Common myeloid progenitor, CD34-positive (primary cell): ENCODE data around the gene CNTNAP5.

ENCODE experiments used
- CTCF ChIA-PET: fragments of 350-600 bp; sonication (Branson Sonifier 250); formaldehyde crosslinking; loops from one replicate; lab custom pipeline; 2021; ENCODE audit warnings: antibody characterized with exemption; lab: Charles Lee
- POLR2A ChIA-PET: fragments of 350-600 bp; sonication (Branson Sonifier 250); formaldehyde crosslinking; loops from one replicate; lab custom pipeline; 2021; ENCODE audit warnings: antibody characterized with exemption; lab: Charles Lee
- DNase-seq, 3 donors: peaks; one replicate each; pipeline versions ENCODE4 v3.0.0 to v3.0.0-alpha.2; 2013
- H3K27ac ChIP-seq, 2 experiments: 1 replicate in 1 of 2; 2 replicates in 1 of 2; pipeline ENCODE4 v1.7.0; 2013; ENCODE audit warnings: inconsistent platforms in 2 of 2, low read length in 2 of 2, mild to moderate bottlenecking in 2 of 2, low read depth in 1 of 2, moderate library complexity in 1 of 2; ENCODE audit not compliant: severe bottlenecking in 2 of 2, insufficient read depth in 1 of 2, poor library complexity in 1 of 2
- H3K27me3 ChIP-seq, 5 experiments: replicated peaks in 2 of 5; 1 replicate in 3 of 5; 2 replicates in 2 of 5; pipeline versions ENCODE4 v1.6.1 to v1.7.0; 2013; ENCODE audit warnings: low read length in 4 of 5, mild to moderate bottlenecking in 2 of 5, moderate library complexity in 2 of 5, inconsistent platforms in 1 of 5; ENCODE audit not compliant: insufficient read depth in 5 of 5, control insufficient read depth in 4 of 5
- H3K36me3 ChIP-seq, 4 experiments: 1 replicate in 2 of 4; 2 replicates in 2 of 4; pipeline versions ENCODE4 v1.6.1 to v1.7.0; 2013; ENCODE audit warnings: low read length in 3 of 4, control low read depth in 1 of 4, mild to moderate bottlenecking in 1 of 4; ENCODE audit not compliant: control insufficient read depth in 4 of 4, insufficient read depth in 4 of 4
- H3K4me1 ChIP-seq, 4 experiments: 1 replicate in 3 of 4; 2 replicates in 1 of 4; pipeline versions ENCODE4 v1.6.1 to v1.7.1; 2013; ENCODE audit warnings: low read length in 3 of 4, mild to moderate bottlenecking in 3 of 4, control low read depth in 1 of 4, inconsistent platforms in 1 of 4, moderate library complexity in 1 of 4; ENCODE audit not compliant: control insufficient read depth in 4 of 4, insufficient read depth in 4 of 4; ENCODE audit errors: control extremely low read depth in 1 of 4
- H3K4me3 ChIP-seq, 7 experiments: 1 replicate in 4 of 7; 2 replicates in 3 of 7; pipeline versions ENCODE4 v1.5.1 to v1.7.0; 2013; ENCODE audit warnings: mild to moderate bottlenecking in 7 of 7, low read length in 6 of 7, moderate library complexity in 6 of 7, inconsistent platforms in 2 of 7, low read depth in 2 of 7, control low read depth in 1 of 7; ENCODE audit not compliant: insufficient read depth in 4 of 7, control insufficient read depth in 1 of 7; ENCODE audit errors: extremely low read depth in 1 of 7
- H3K9me3 ChIP-seq, 5 experiments: 1 replicate in 4 of 5; 2 replicates in 1 of 5; pipeline versions ENCODE4 v1.6.1 to v1.7.1; 2013; ENCODE audit warnings: low read length in 4 of 5, mild to moderate bottlenecking in 2 of 5, inconsistent platforms in 1 of 5, low read depth in 1 of 5, moderate library complexity in 1 of 5; ENCODE audit not compliant: control insufficient read depth in 4 of 5, insufficient read depth in 2 of 5; ENCODE audit errors: control extremely low read depth in 1 of 5
- WGBS: methylation state at CpG from one replicate; pipeline ENCODE4 v1.1.5; 2013; ENCODE audit not compliant: insufficient coverage; 5-methylcytosine and 5-hydroxymethylcytosine counted together

Gene CNTNAP5

GRCh38 chr2:124145982-124146381, 120.9 kb downstream of the CNTNAP5 start:
- no peaks in the 10 kb centered on the region for H3K27me3 ChIP-seq
- no CpG with 5 or more reads among the region's 4 CpGs for WGBS
- no peaks in the 10 kb centered on the region for H3K4me1 ChIP-seq
- no peaks in the 10 kb centered on the region for H3K9me3 ChIP-seq
- ChIA-PET CTCF (no interaction called here), POLR2A (no interaction called here)
- no peaks in the 10 kb centered on the region for H3K36me3 ChIP-seq
- H3K4me3 ChIP-seq: no peak overlapping the region
- DNase-seq: no peak
- H3K27ac ChIP-seq: no peak overlapping the region

GRCh38 chr2:124147552-124147951, 122.5 kb downstream of the CNTNAP5 start:
- Histone ChIP-seq H3K4me1 (no peaks in the 10 kb centered on the region), H3K4me3 (no peak overlapping the region), H3K27me3 (no peaks in the 10 kb centered on the region), H3K27ac (no peak overlapping the region), H3K9me3 (no peaks in the 10 kb centered on the region), H3K36me3 (no peaks in the 10 kb centered on the region)
- ChIA-PET POLR2A (no interaction called here), CTCF (no interaction called here)
- DNase-seq: no peak
- WGBS: 81% methylated on average over 7 of the region's 9 CpGs

GRCh38 chr2:124149571-124149970, 124.5 kb downstream of the CNTNAP5 start:
- no peak for DNase-seq
- 82% methylated on average over 4 of the region's 6 CpGs for WGBS
- ChIA-PET CTCF (no interaction called here), POLR2A (no interaction called here)
- H3K36me3 ChIP-seq: no peaks in the 10 kb centered on the region
- H3K27me3 ChIP-seq: no peaks in the 10 kb centered on the region
- H3K27ac ChIP-seq: no peak overlapping the region
- H3K9me3 ChIP-seq: no peaks in the 10 kb centered on the region
- H3K4me3 ChIP-seq: no peak overlapping the region
- no peaks in the 10 kb centered on the region for H3K4me1 ChIP-seq

DNA sequence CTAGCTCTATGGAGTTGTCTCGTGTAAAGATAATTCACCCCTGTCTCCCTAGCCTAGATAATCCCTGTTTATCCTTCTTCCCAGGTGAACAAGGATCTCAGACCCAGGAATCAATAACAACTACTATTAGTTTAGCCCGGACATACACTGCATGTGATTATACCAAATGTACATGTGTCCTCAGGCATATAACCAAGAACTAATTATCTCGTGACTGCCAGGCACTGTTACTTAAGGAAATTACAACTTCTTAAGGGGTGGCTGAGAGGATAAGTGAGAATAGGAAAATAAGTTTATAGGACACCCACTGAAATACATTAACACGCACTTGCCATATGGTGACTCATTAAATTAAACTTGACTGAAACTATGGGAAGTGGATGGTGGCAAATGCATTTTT, 126.6 kb downstream of the CNTNAP5 start:
- H3K4me3 ChIP-seq: no peak overlapping the region
- ChIA-PET POLR2A (no interaction called here), CTCF (no interaction called here)
- no peaks in the 10 kb centered on the region for H3K27me3 ChIP-seq
- DNase-seq: no peak
- no peaks in the 10 kb centered on the region for H3K4me1 ChIP-seq
- 100% methylated on average over 1 of the region's 4 CpGs for WGBS
- no peaks in the 10 kb centered on the region for H3K36me3 ChIP-seq
- no peak overlapping the region for H3K27ac ChIP-seq
- no peaks in the 10 kb centered on the region for H3K9me3 ChIP-seq

GRCh38 chr2:124153713-124154112, 128.6 kb downstream of the CNTNAP5 start:
- Histone ChIP-seq H3K27ac (no peak overlapping the region), H3K4me3 (no peak overlapping the region), H3K9me3 (no peaks in the 10 kb centered on the region), H3K4me1 (no peaks in the 10 kb centered on the region), H3K27me3 (no peaks in the 10 kb centered on the region), H3K36me3 (no peaks in the 10 kb centered on the region)
- WGBS: 96% methylated on average over 4 of the region's 8 CpGs
- DNase-seq: no peak
- POLR2A ChIA-PET: no interaction called here
- CTCF ChIA-PET: no interaction called here

GRCh38 chr2:124159166-124159565, 134.1 kb downstream of the CNTNAP5 start:
- H3K27me3 ChIP-seq: no peaks in the 10 kb centered on the region
- ChIA-PET CTCF (no interaction called here), POLR2A (no interaction called here)
- H3K4me1 ChIP-seq: no peaks in the 10 kb centered on the region
- H3K36me3 ChIP-seq: no peaks in the 10 kb centered on the region
- H3K27ac ChIP-seq: no peak overlapping the region
- WGBS: no CpG with 5 or more reads among the region's 1 CpG
- no peak for DNase-seq
- H3K4me3 ChIP-seq: no peak overlapping the region
- H3K9me3 ChIP-seq: no peaks in the 10 kb centered on the region

GRCh38 chr2:124161542-124161941, 136.5 kb downstream of the CNTNAP5 start:
- no peak for DNase-seq
- ChIA-PET CTCF (no interaction called here), POLR2A (no interaction called here)
- H3K9me3 ChIP-seq: no peaks in the 10 kb centered on the region
- H3K4me1 ChIP-seq: no peaks in the 10 kb centered on the region
- no peaks in the 10 kb centered on the region for H3K27me3 ChIP-seq
- H3K36me3 ChIP-seq: no peaks in the 10 kb centered on the region
- H3K4me3 ChIP-seq: no peak overlapping the region
- no peak overlapping the region for H3K27ac ChIP-seq

- Histone ChIP-seq H3K9me3 (no peaks in the 10 kb centered on the region), H3K4me3 (no peak overlapping the region), H3K36me3 (no peaks in the 10 kb centered on the region), H3K27ac (no peak overlapping the region), H3K4me1 (no peaks in the 10 kb centered on the region), H3K27me3 (no peaks in the 10 kb centered on the region)
- DNase-seq: no peak
- ChIA-PET CTCF (no interaction called here), POLR2A (no interaction called here)
Measured at GRCh38 chr2:124162256-124162655, 137.2 kb downstream of the CNTNAP5 start.
